Measurements from ENCODE around the gene FADS6.

DNA sequence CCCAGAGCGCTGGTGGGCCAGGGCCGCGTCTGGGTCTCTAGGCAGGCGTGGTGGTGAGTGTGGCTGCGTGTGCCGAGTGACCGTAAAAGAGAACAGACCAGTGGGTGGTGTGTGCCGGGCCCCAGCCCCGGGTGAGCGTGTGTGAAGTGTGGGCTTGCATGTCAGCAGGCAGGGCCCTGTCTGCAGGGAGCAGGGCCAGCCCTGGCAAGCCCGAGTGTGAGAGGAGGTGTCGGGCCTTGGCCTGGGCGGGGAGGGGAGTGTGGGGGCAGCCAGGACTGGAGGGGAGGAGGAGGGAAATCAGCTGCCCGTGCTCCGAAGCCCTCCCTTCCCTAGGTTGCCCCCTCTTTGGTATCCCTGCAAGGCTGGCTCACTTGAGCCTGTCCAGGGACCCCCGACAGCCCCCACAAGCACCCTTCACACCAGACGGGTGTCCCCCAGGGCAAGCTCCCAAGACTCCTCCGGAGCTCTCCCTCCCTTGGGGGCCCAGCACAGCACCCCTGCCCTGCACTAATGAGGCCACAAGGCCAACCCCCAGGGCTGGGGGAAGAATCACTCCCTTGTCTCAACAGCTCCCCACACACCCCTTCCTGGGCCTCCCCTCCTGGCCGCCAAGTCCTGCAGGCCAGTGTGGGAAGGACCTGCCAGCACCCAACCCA, 27.7 kb upstream of the FADS6 start:
- TF ChIP-seq POLR2AphosphoS5 (IDR thresholded peaks at IDR 0.05; ENCODE audit: low read depth, low read length) (no peak), YY1 (IDR thresholded peaks at IDR 0.05; ENCODE audit: low read depth) (no peak), FOXM1 (IDR thresholded peaks at IDR 0.05; ENCODE audit: low read depth) (no peak), EP300 (IDR thresholded peaks at IDR 0.05; ENCODE audit: borderline replicate concordance in 1 of 2, low read depth in 1 of 2, low read length in 1 of 2) (no peak), TEAD4 (IDR thresholded peaks at IDR 0.05; ENCODE audit: borderline replicate concordance, insufficient read depth) (no peak), FOXJ3 (CRISPR knock-in tag; IDR thresholded peaks at IDR 0.05) (no peak)
- TF ChIP-seq, protein P1, sequence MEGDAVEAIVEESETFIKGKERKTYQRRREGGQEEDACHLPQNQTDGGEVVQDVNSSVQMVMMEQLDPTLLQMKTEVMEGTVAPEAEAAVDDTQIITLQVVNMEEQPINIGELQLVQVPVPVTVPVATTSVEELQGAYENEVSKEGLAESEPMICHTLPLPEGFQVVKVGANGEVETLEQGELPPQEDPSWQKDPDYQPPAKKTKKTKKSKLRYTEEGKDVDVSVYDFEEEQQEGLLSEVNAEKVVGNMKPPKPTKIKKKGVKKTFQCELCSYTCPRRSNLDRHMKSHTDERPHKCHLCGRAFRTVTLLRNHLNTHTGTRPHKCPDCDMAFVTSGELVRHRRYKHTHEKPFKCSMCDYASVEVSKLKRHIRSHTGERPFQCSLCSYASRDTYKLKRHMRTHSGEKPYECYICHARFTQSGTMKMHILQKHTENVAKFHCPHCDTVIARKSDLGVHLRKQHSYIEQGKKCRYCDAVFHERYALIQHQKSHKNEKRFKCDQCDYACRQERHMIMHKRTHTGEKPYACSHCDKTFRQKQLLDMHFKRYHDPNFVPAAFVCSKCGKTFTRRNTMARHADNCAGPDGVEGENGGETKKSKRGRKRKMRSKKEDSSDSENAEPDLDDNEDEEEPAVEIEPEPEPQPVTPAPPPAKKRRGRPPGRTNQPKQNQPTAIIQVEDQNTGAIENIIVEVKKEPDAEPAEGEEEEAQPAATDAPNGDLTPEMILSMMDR (IDR thresholded peaks at IDR 0.05) = no peak
- TF ChIP-seq, protein P2, sequence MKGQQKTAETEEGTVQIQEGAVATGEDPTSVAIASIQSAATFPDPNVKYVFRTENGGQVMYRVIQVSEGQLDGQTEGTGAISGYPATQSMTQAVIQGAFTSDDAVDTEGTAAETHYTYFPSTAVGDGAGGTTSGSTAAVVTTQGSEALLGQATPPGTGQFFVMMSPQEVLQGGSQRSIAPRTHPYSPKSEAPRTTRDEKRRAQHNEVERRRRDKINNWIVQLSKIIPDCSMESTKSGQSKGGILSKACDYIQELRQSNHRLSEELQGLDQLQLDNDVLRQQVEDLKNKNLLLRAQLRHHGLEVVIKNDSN (IDR thresholded peaks at IDR 0.05; ENCODE audit: borderline replicate concordance, low read depth) = no peak
- TF ChIP-seq, protein P3, sequence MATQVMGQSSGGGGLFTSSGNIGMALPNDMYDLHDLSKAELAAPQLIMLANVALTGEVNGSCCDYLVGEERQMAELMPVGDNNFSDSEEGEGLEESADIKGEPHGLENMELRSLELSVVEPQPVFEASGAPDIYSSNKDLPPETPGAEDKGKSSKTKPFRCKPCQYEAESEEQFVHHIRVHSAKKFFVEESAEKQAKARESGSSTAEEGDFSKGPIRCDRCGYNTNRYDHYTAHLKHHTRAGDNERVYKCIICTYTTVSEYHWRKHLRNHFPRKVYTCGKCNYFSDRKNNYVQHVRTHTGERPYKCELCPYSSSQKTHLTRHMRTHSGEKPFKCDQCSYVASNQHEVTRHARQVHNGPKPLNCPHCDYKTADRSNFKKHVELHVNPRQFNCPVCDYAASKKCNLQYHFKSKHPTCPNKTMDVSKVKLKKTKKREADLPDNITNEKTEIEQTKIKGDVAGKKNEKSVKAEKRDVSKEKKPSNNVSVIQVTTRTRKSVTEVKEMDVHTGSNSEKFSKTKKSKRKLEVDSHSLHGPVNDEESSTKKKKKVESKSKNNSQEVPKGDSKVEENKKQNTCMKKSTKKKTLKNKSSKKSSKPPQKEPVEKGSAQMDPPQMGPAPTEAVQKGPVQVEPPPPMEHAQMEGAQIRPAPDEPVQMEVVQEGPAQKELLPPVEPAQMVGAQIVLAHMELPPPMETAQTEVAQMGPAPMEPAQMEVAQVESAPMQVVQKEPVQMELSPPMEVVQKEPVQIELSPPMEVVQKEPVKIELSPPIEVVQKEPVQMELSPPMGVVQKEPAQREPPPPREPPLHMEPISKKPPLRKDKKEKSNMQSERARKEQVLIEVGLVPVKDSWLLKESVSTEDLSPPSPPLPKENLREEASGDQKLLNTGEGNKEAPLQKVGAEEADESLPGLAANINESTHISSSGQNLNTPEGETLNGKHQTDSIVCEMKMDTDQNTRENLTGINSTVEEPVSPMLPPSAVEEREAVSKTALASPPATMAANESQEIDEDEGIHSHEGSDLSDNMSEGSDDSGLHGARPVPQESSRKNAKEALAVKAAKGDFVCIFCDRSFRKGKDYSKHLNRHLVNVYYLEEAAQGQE (IDR thresholded peaks at IDR 0.05; ENCODE audit: low read depth, low read length) = no peak
- TF ChIP-seq, protein P4, sequence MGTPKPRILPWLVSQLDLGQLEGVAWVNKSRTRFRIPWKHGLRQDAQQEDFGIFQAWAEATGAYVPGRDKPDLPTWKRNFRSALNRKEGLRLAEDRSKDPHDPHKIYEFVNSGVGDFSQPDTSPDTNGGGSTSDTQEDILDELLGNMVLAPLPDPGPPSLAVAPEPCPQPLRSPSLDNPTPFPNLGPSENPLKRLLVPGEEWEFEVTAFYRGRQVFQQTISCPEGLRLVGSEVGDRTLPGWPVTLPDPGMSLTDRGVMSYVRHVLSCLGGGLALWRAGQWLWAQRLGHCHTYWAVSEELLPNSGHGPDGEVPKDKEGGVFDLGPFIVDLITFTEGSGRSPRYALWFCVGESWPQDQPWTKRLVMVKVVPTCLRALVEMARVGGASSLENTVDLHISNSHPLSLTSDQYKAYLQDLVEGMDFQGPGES (IDR thresholded peaks at IDR 0.05; ENCODE audit: low read depth, low read length) = no peak
